Testis (tissue), 3 donors: ENCODE results near the gene SPSB3. TPM values are rescaled to one million over a fixed set of nuclear protein-coding genes. Genes with fewer than 3 reads are reported as not detected.

Experiments used
- DNase-seq: peaks from one replicate; pipeline ENCODE4 v3.0.0-alpha.2; 2019
- H3K27ac ChIP-seq, 2 donors: fragments of 200-600 bp; sonication (generic); one replicate each; pipeline ENCODE4 v1.5.1; 2019
- H3K27me3 ChIP-seq: fragments of 200-600 bp; sonication (generic); one replicate; pipeline ENCODE4 v1.5.1; 2019
- H3K36me3 ChIP-seq: fragments of 200-600 bp; sonication (generic); one replicate; pipeline ENCODE4 v1.5.1; 2017; ENCODE audit warnings: low read depth; ENCODE audit errors: missing control alignments
- H3K4me1 ChIP-seq: fragments of 200-600 bp; sonication (generic); one replicate; pipeline ENCODE4 v1.5.1; 2019
- H3K4me3 ChIP-seq, 2 donors: fragments of 200-600 bp; sonication (generic); one replicate each; pipeline ENCODE4 v1.5.1; 2017 to 2019
- H3K9me3 ChIP-seq: fragments of 200-600 bp; sonication (generic); one replicate; pipeline ENCODE4 v1.5.1; 2017
- POLR2A ChIP-seq: fragments of 450-650 bp; IDR thresholded peaks from one replicate; pipeline ENCODE4 v1.6.1; 2017; ENCODE audit warnings: antibody characterized with exemption, mild to moderate bottlenecking, moderate library complexity
- WGBS, 2 donors: methylation state at CpG; one replicate each; pipeline ENCODE4 v1.1.5; 2018; 5-methylcytosine and 5-hydroxymethylcytosine counted together
- intact Hi-C: fragments of 100-400 bp; cut with DNase I; formaldehyde crosslinking; loops from one replicate; pipeline ENCODE4 v1.15.1; 2023; ENCODE audit warnings: low total_unique reads
- polyA plus RNA-seq: library from polyadenylated mRNA; stranded (reverse); fragments of 350-450 nt; fragmentation: Illumina TruSeq; extraction: RNeasy Lipid Tissue Mini Kit (QIAGEN cat#74804); gene quantifications from one replicate; pipeline ENCODE4 v1.2.3, GENCODE V29; 2014; ENCODE audit warnings: low read depth, low replicate concordance; ENCODE audit not compliant: insufficient read depth
- total RNA-seq, 2 donors: library from RNA; depleted of rRNA; stranded (reverse); fragments of >200 nt; gene quantifications; one replicate each; pipeline ENCODE4 v1.2.3, GENCODE V29; 2016
- TF ChIP-seq, protein P1 (sequence below), 3 experiments: fragments of 450-650 bp in 2 of 3; fragments of 200-600 bp in 1 of 3; sonication (generic) in 1 of 3; IDR thresholded peaks; one replicate each; pipeline ENCODE4 v1.5.1; 2016 to 2019; ENCODE audit warnings: antibody characterized with exemption in 3 of 3, mild to moderate bottlenecking in 2 of 3, moderate library complexity in 1 of 3

Gene SPSB3
- total and polyA plus RNA-seq, 3 donors from 2014 or later = 43.8 to 114 (median 111) TPM

DNA sequence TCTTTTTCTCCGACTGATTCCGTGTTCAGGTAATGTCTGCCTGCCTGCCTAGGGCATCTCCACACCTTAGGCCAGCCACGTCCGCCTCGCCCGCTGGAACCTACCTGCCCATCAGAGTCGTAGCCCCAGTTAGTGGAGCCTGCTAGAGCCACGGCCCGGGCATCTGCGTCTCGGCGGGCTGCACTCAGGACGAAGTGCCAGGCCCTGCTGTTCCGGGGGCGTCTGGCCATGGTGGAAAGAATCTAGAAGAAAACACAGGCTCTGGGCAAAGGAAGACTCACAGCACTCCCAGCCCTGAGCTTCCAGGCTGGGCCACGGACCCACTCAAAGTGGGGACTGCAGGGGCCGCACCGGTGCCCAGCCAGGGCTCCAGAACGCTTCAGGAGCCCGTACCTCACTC, 1.1 kb downstream of the SPSB3 start:
- H3K4me1 ChIP-seq = peaks cover 16% of the 10 kb centered on the region
- H3K27ac ChIP-seq = peak overlapping the region; percentile 25 to 84
- peak overlapping the region; percentile 85 to 88 for H3K4me3 ChIP-seq
- no peaks in the 10 kb centered on the region for H3K36me3 ChIP-seq
- no peak for TF ChIP-seq POLR2A
- TF ChIP-seq, protein P1, sequence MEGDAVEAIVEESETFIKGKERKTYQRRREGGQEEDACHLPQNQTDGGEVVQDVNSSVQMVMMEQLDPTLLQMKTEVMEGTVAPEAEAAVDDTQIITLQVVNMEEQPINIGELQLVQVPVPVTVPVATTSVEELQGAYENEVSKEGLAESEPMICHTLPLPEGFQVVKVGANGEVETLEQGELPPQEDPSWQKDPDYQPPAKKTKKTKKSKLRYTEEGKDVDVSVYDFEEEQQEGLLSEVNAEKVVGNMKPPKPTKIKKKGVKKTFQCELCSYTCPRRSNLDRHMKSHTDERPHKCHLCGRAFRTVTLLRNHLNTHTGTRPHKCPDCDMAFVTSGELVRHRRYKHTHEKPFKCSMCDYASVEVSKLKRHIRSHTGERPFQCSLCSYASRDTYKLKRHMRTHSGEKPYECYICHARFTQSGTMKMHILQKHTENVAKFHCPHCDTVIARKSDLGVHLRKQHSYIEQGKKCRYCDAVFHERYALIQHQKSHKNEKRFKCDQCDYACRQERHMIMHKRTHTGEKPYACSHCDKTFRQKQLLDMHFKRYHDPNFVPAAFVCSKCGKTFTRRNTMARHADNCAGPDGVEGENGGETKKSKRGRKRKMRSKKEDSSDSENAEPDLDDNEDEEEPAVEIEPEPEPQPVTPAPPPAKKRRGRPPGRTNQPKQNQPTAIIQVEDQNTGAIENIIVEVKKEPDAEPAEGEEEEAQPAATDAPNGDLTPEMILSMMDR (IDR thresholded peaks at IDR 0.05) = no peak
- H3K27me3 ChIP-seq = no peaks in the 10 kb centered on the region
- 43 to 54% methylated on average over 16 to 20 of the region's 20 CpGs for WGBS, 2 donors
- intact Hi-C loops = no loop called here
- H3K9me3 ChIP-seq = no peaks in the 10 kb centered on the region
- no peak for DNase-seq

DNA sequence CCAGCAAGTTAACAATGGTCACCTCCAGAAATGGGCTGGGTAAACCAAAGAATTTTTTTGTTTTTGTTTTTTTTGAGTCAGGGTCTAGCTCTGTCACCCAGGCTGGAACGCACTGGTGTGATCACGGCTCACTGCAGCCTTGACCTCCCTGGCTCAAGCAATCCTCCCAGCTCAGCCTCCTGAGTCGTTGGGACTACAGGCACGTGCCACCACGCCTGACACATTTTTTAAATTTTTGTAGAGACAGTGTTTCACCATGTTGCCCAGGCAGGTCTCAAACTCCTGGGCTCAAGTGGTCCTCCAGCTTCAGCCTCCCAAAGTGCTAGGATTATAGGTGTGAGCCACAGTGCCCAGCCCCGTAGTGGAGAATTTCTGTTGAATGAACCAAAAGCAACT, 1.7 kb downstream of the SPSB3 start:
- H3K4me3 ChIP-seq = no peak overlapping the region
- WGBS, 2 donors = 59 to 64% methylated on average over 6 of the region's 6 CpGs
- intact Hi-C loops = no loop called here
- no peak overlapping the region for H3K27ac ChIP-seq
- H3K27me3 ChIP-seq = no peaks in the 10 kb centered on the region
- DNase-seq = no peak
- no peaks in the 10 kb centered on the region for H3K36me3 ChIP-seq
- TF ChIP-seq, protein P1 (IDR thresholded peaks at IDR 0.05) = no peak
- TF ChIP-seq POLR2A = no peak
- peaks cover 16% of the 10 kb centered on the region for H3K4me1 ChIP-seq
- H3K9me3 ChIP-seq = no peaks in the 10 kb centered on the region

DNA sequence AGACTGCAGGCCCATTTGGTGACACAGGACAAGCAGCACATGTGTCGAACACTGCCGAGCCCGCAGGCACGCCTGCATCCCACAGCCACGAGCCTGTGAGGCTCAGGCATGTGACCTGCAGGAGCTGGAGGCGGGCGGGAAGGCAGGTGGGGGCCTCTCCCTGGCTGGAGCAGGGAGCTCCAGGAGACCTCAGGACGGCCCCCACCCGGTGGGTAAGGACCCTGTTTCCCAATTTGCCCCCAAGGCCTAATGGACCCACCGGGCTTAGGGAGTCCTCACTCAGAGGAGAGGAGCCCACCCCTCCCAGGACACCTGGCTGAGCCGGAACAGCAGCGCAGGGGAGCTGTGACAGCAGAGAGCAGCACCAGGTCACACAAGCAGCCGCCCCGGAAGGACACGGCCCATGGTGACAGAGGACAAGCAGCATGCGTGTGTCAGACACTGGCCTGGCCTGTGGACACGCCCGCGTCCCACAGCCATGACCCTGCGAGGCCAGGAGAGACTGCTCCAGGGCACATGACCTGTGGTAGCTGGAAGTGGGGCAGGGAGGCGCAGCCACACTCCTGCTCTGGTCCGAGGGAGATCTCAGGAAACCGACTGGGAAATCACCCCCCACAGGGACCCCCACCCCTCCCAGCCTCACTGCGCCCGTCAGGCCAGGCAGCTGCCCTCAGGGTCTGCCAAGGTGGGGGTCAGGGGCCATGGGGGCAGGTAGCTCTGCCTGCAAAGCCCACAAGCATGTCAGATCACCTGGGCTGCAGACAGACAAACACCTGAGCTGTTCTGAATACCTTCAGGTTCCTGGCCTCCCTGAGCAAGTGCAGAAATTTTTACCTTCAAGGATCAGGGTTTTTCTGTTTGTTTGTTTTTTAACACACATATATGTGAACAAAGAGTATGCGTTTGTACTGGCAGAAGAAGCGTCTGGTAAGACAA, 2.4 kb downstream of the SPSB3 start:
- no peaks in the 10 kb centered on the region for H3K36me3 ChIP-seq
- intact Hi-C loops = no loop called here

DNA sequence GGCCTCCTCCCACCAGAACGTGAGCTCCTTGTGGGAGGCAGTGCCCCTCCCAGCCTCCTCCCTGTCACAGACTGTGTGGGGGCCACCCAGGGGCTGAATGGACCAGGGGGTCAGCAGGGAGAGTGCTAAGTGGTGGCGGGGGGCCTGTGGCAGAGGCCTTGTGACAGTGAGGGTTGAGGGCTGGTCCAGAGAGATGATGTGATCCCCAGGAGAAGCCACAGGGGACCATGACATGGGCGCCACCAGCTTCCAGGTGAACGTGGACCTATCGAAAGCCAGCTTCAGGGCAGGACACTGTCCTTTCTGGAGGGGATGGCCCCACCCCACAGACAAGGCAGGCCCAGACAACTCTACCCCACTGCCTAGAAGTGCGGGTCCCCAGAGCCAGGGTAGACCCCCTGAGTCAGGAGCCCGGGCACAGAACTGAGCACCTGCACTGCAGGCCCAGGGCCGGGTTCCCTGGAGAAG, 3.1 kb downstream of the SPSB3 start:
- intact Hi-C loops = no loop called here

More for the DNA sequence above, 2.4 kb downstream of the SPSB3 start:
- Histone ChIP-seq H3K9me3 (no peaks in the 10 kb centered on the region), H3K4me3 (no peak overlapping the region), H3K27ac (no peak overlapping the region), H3K4me1 (peaks cover 16% of the 10 kb centered on the region), H3K27me3 (no peaks in the 10 kb centered on the region)
- TF ChIP-seq, protein P1 (IDR thresholded peaks at IDR 0.05) = no peak
- 82 to 86% methylated on average over 5 to 27 of the region's 27 CpGs for WGBS, 2 donors
- DNase-seq = no peak

More for the DNA sequence above, 3.1 kb downstream of the SPSB3 start:
- no peak overlapping the region for H3K27ac ChIP-seq
- H3K4me3 ChIP-seq = no peak overlapping the region
- no peaks in the 10 kb centered on the region for H3K27me3 ChIP-seq
- H3K9me3 ChIP-seq = no peaks in the 10 kb centered on the region
- peaks cover 17% of the 10 kb centered on the region for H3K4me1 ChIP-seq
- WGBS, 2 donors = 82 to 85% methylated on average over 2 to 8 of the region's 8 CpGs
- TF ChIP-seq POLR2A = no peak
- TF ChIP-seq, protein P1 (IDR thresholded peaks at IDR 0.05) = no peak
- no peaks in the 10 kb centered on the region for H3K36me3 ChIP-seq
- no peak for DNase-seq
